Psoas muscle (tissue), 8 donors: ENCODE measurements around the gene TMEM101. TPM values are rescaled to one million over a fixed set of nuclear protein-coding genes. Genes with fewer than 3 reads are reported as not detected.

Experiments
- ATAC-seq, 4 donors: fragments of 200-7000 bp; cut with Tn5 transposase; one replicate each; pipeline ENCODE4 v1.9.1; 2020; ENCODE audit warnings: moderate library complexity in 3 of 4, mild to moderate bottlenecking in 2 of 4
- DNase-seq, 2 donors: peaks; one replicate each; pipeline ENCODE4 v3.0.0-alpha.2; 2020
- H3K27ac ChIP-seq: fragments of 200-600 bp; one replicate; pipeline ENCODE4 v1.8.0; 2022
- H3K27me3 ChIP-seq, 3 donors: fragments of 200-600 bp in 1 of 3; one replicate each; pipeline versions ENCODE4 v1.6.1 to v1.8.0; 2013 to 2022; ENCODE audit warnings: low read length in 2 of 3, mild to moderate bottlenecking in 2 of 3, moderate library complexity in 1 of 3; ENCODE audit not compliant: insufficient read depth in 3 of 3
- H3K36me3 ChIP-seq, 2 donors: fragments of 200-600 bp in 1 of 2; one replicate each; pipeline versions ENCODE4 v1.6.1 to v1.8.0; 2013 to 2022; ENCODE audit warnings: low read depth in 1 of 2, mild to moderate bottlenecking in 1 of 2, moderate library complexity in 1 of 2; ENCODE audit not compliant: insufficient read depth in 1 of 2
- H3K4me1 ChIP-seq: fragments of 200-600 bp; one replicate; pipeline ENCODE4 v1.8.0; 2022
- H3K4me3 ChIP-seq: fragments of 200-600 bp; one replicate; pipeline ENCODE4 v1.8.0; 2022; ENCODE audit warnings: mild to moderate bottlenecking
- H3K9me3 ChIP-seq: fragments of 200-600 bp; one replicate; pipeline ENCODE4 v1.8.0; 2022
- CTCF ChIP-seq: fragments of 200-600 bp; IDR thresholded peaks from one replicate; pipeline ENCODE4 v1.8.0; 2022; ENCODE audit warnings: antibody characterized with exemption
- WGBS, 3 donors: extraction: QIAGEN DNeasy Blood & Tissue Kit; methylation state at CpG; one replicate each; pipeline versions ENCODE4 v1.1.6 to v1.1.7; 2013; 5-methylcytosine and 5-hydroxymethylcytosine counted together
- intact Hi-C, 2 donors: fragments of 100-400 bp; cut with DNase I; formaldehyde crosslinking; loops; one replicate each; pipeline versions ENCODE4 v1.11.0 to v1.14.2; 2022
- polyA plus RNA-seq, 3 donors: library from polyadenylated mRNA; stranded (reverse); fragments of 200-250 nt; gene quantifications; one replicate each; pipeline ENCODE4 v1.2.3, GENCODE V29; 2013
- total RNA-seq, 4 donors: library from RNA; stranded (reverse); fragmentation: NEBNext Ultra II Directional in 2 of 4; extraction: Animal tissue kit (Norgen Biotek cat#: 25700) in 2 of 4; gene quantifications; one replicate each; pipeline versions ENCODE4 v1.2.1 to v1.2.4, GENCODE V29; 2021 to 2023
- donor health status: healthy with polysubstance abuse.
- donor health status: DM: no; HTN: no; CAD: no; lungs with moderate emphysema.
- donor health status: Bipolar disorder and iron deficiency.
- donor health status: healthy.
- donor health status: DM: yes; HTN: yes; CAD: no.
- donor health status: DM: no; HTN: no; CAD: no.
- donor health status: DM: no; HTN: no; CAD: no.
- donor health status: DM: yes; HTN: yes; CAD: no.

The TMEM101 gene
- total and polyA plus RNA-seq, 7 donors = 13.2 to 52.6 (median 22.2) TPM

DNA sequence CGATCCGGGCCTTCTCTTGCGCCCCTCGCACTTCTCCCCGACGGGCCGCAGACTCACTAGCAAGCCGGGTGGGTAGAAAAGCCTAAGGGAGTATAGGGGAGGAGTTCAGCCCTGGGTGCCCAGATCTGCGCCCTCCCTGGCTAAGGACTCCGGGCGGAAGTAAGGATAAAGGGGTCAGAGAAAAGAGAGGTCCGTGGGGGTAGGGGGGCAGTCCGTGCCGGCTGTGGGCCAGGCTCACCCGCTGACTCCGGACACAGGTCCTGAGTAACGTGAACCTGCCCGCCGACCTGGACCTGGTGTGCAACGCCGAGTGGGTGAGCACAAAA is 8.5 kb downstream of the TMEM101 start:
- Histone ChIP-seq H3K4me3 (peak overlapping the region; percentile 69), H3K9me3 (no peaks in the 10 kb centered on the region), H3K36me3 (peaks cover 0 to 16% of the 10 kb centered on the region in 2 donors), H3K27ac (no peak overlapping the region), H3K27me3 (peaks cover 0 to 46% (median 19%) of the 10 kb centered on the region in 3 donors), H3K4me1 (peaks cover 30% of the 10 kb centered on the region)
- TF ChIP-seq CTCF = no peak
- intact Hi-C loops = no loop called here
- ATAC-seq (peak in 2 of 4 donors; percentile 4 to 10), DNase-seq (no peak)
- 0 to 2% (median 1%) methylated on average over 20 to 21 of the region's 21 CpGs for WGBS, 3 donors

- H3K36me3 ChIP-seq = peaks cover 0 to 12% of the 10 kb centered on the region in 2 donors
- WGBS, 3 donors = 2 to 4% (median 4%) methylated on average over 59 of the region's 59 CpGs
- H3K27me3 ChIP-seq = peaks cover 0 to 49% (median 19%) of the 10 kb centered on the region in 3 donors
- H3K4me1 ChIP-seq = peaks cover 30% of the 10 kb centered on the region
- peak; percentile 21 to 41 (median 31) for ATAC-seq
- DNase-seq = peak; percentile 42 to 61
- no peak overlapping the region for H3K27ac ChIP-seq
- intact Hi-C loops = no loop called here
- H3K9me3 ChIP-seq = no peaks in the 10 kb centered on the region
- H3K4me3 ChIP-seq = peak overlapping the region; percentile 69
- no peak for TF ChIP-seq CTCF
Measured at GRCh38 chr17:44005527-44006271, 9.1 kb downstream of the TMEM101 start.

DNA sequence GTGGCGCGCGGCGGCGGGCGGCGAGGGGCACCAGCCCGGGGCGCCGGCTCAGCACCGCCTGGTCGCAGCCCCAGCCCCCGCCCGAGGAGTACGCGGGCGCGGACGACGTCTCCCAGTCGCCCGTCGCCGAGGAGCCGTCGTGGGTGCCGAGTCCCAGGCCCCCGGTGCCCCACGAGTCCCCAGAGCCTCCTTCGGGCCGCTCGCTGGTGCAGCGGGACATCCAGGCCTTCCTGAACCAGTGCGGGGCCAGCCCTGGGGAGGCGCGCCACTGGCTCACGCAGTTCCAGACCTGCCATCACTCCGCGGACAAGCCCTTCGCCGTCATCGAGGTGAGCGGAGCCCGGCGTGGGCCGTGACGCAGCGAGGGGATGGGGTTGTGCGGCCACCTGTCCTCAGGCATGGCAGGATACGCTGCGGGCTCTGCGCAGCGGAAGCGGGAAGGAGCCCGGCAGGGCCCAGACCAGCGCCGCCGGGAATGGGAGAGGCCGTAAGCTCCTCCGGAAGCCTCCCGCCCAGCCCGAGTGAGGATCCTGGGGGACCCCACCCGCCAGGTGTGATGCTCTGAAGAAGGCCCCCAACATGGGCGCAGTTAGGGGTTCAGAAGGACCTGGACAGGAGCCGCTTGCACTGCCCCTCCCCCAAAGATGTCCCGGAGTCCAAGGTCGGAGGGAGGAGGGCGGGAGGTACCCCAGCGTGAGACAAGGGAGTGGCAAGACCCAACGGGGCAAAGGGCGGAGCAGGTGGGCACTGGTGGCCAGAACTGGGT is 9.8 kb downstream of the TMEM101 start:
- Histone ChIP-seq H3K27ac (no peak overlapping the region), H3K36me3 (peaks cover 0 to 6% of the 10 kb centered on the region in 2 donors), H3K4me3 (peak overlapping the region; percentile 69), H3K27me3 (peaks cover 0 to 49% (median 19%) of the 10 kb centered on the region in 3 donors), H3K9me3 (no peaks in the 10 kb centered on the region), H3K4me1 (peaks cover 30% of the 10 kb centered on the region)
- DNase-seq (peak in 1 of 2 donors; percentile 56), ATAC-seq (no peak)
- WGBS, 3 donors = 2 to 4% (median 2%) methylated on average over 53 to 71 of the region's 71 CpGs
- intact Hi-C loops = no loop called here
- no peak for TF ChIP-seq CTCF

DNA sequence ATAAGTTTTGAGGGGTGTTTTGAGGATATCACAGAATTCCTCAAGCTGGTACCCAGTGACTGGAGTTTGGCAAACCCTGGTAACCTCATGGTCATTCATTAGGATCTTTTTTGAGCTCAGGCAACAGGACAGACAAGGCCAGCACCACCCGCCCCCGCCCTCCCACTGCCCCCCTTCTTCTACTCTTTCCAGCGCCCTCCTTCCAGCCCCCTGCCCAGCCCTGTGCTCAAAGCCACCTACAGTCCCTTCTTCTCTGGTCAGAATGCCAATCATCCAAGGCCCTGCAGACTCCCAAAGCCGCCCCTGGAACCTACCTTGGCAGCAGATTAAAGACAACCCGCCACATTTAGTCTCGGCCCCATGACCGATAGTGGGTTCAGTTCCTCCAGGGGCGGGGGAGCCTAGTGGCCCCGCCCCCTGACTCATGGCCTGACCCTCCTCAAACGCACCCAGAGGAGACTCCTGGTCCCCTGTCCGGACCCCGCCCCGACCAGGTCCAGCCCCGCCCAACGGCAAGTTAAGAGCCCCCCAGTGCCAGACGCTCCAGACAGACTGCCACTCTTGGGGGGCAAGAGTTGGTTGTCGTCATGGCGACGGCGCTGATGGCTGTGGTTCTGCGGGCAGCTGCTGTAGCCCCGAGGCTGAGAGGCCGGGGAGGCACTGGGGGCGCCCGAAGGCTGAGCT is 10.5 kb downstream of the TMEM101 start, which contains the start of gene NAGS:
TSS of gene NAGS (plus strand) at position 546 of the 684 bp plus-strand sequence. CDS start at position 588, 42 bp downstream.
- DNase-seq = peak; percentile 24 to 47
- Histone ChIP-seq H3K4me3 (peak within 1 kb of the TSS; percentile 69), H3K36me3 (peaks cover 0 to 2% of the 10 kb centered on the region in 2 donors), H3K27me3 (peaks cover 0 to 49% (median 19%) of the 10 kb centered on the region in 3 donors), H3K27ac (no peak within 1 kb of the TSS), H3K4me1 (peaks cover 30% of the 10 kb centered on the region), H3K9me3 (no peaks in the 10 kb centered on the region)
- 9 to 13% (median 12%) methylated on average over 24 to 25 of the region's 25 CpGs for whole genome bisulfite sequencing, 3 donors
- intact Hi-C loops = no loop called here
- ATAC-seq = no peak
- no peak for TF ChIP-seq CTCF
